ENCODE data around the gene OTUD3.
"Not testable (repeated sequence)": the region's sequence is repeated elsewhere in the genome, so short reads cannot be mapped to it uniquely, and the experiment has no call there.

OTUD3 gene

DNA sequence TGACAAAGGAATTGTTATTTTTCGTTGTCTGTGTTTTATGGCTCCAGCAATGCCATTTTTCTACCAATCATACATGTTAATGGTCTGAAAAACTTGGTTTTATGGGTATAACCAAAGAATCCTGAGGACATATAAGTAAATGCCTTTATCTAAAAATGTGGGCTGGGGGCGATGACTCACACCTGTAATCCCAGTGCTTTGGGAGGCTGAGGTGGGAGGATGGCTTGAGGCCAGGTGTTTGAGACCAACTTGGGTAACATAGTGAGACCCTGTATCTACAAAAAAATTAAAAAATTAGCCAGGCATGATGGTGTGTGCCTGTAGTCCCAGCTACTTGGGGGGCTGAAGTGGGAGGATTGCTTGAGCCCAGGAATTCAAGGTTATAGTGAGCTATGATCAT lies 12.7 kb upstream of the OTUD3 start:
- not testable (repeated sequence) for DNase-seq

DNA sequence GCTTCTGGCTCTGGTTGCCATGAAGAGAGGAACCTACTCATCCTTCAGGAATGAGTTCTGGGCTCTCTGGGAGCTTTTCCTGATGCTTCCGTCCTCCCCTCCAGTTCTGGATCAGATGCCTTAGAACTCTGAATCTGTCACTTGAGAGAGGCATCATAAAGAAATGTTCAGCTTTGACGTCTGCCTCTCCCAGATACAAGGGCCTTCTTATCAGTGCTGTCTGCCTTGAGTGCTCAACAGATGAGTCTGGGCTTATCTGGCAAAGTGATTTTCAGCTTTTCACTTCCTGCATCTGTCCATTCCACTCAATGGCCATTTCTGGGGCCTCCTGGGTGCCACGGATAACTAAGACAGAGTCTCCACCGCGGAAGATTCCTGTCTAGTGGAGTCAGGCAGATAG lies 12.3 kb upstream of the OTUD3 start:
- no peak for DNase-seq

DNA sequence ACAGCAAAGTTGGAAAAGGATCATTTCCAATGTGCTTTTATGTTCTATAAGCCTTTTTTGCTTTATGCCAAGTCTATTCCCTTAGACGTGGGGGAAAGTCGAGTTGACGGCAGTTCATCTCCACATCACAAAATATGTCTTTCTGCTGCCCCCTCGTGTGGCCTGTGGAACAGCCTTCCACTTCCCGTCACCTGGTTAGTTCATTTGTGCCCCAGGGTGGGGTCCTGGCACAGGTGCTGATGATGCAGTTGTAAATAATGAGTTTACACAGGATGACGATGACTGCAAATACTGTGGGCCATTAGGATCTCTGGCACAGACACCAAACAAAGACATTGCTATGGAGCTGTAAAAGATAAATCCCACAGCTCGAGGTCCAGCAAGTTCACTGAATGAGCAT lies 10.0 kb upstream of the OTUD3 start:
- no peak for DNase-seq

DNA sequence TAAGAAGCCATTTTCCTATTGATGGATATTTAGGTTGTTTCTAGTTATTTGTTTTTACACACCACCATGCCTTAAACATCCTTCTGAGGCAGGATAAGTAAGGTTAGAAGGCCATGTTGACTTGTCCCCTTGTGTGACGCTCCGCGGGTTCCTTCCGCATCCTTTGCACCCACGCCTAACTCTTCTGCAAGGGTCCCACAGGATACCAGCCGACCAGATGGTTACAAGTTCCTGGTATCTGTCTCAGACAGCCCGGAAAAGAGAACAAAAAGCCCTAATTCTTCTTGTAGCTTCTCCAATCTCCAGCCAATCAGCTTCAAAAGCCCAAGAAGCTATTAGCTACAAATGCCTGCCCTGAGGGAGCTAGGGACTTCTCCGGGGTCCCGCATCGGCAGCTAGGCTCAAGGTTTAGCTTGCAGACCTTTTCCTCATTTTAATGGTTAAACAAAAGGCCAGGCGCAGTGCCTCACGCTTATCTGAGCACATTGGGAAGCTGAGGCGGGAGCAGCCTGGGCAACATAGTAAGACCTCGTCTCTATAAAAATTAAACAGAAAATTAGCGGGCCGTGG lies 4.9 kb upstream of the OTUD3 start:
- DNase-seq, result no peak

DNA sequence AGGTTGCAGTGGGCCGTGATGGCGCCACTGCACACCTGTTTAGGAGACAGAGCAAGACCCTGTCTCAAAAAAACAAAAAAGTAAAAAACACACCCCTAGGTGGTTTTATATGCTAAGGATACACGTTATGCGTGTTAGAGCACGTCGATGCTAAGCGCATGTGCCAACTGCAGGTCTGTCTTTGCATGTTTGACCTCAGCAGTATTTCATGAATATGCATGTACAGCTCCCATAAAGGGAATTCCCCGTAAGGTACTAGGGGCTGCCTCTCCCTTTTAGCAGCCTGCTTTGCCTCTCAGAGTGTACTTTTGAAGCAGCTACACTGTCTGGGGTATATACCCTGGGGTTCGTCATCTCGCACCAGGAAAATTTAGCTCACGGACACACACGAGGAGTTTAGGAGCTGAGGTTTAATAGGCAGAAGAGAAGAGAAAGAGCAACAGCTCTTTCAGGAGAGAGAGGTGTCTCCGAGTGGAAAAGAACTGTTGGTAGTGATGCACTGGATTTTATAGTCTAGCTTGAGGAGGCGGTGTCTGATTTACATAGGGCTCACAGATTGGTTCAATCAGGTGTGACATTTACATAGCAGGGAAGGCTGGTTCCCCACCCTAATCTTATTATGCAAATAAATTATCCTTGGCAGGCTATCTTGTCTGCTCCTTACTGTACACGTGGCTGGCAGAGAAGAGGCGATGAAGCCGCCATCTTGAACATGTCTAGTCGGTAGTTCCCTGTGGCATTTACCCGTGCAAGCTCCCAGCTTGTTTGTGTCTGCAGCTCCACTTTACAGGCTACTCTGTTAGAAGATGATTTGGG lies 4.2 kb upstream of the OTUD3 start:
- DNase-seq, result no peak

DNA sequence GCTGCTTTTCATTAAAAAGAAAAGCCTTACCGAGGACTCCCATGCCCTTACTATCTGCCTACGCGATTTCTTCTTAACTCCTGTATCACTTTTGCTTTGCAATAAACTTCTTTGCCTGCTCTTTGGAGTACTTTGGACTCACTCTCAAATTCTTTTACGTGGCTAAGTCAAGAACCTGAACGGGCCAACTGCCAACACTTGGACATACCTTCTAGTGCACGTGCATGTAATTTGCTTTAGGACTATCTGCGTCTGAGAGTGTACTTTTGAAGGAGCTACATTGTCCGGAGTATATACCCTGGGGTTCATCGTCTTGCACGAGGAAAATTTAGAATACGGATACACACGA lies 3.6 kb upstream of the OTUD3 start:
- no peak for DNase-seq

DNA sequence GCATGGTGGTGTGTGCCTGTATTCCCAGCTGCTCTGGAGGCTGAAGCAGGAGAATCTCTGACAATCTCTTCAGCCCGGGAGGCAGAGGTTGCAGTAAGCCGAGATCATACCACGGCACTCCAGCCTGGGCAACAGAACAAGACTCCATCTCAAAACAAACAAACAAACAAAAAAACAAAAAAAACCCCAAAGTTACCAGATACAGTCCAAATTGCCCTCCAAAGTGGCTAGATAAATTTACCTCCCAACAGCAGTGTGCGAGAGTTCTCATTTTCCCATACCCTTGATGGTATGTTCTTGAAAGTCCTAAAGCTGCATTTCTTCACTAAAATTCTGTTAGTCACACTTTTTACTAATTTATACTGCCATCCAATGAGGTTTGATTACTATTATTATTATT lies 3.0 kb upstream of the OTUD3 start:
- no peak for DNase-seq

DNA sequence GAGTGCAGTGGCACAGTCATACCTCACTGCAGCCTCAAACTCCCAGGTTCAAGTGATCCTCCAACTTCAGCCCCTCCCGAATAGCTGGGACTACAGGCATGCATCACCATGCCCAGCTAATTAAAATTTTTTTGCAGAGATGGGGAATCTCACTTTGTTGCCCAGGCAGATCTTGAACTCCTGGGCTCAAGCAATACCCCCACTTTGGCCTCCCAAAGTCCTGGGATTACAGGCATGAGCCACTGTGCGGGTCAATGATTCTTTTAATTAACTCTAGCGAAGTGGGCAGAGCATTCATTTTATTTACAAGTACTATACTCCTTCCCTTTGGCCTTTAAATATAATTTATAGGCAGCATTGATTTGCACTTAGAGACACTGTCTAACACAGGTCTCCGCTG lies 2.5 kb upstream of the OTUD3 start:
- no peak for DNase-seq

DNA sequence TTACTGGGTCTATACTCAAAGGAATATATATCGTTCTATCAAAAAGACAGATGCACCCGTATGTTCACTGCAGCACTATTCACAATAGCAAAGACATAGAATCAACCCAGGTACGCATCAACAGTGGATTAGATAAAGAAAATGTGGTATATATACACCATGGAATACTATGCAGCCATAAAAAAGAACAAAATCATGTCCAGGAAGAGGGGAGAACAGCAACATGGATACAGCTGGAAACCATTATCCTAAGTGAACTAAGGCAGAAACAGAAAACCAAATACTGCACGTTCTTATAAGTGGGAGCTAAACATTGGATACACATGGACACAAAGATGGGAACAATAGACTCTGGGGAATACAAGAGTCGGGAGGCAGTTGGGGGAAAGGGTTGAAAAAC lies 1.4 kb upstream of the OTUD3 start:
- not testable (repeated sequence) for DNase-seq

DNA sequence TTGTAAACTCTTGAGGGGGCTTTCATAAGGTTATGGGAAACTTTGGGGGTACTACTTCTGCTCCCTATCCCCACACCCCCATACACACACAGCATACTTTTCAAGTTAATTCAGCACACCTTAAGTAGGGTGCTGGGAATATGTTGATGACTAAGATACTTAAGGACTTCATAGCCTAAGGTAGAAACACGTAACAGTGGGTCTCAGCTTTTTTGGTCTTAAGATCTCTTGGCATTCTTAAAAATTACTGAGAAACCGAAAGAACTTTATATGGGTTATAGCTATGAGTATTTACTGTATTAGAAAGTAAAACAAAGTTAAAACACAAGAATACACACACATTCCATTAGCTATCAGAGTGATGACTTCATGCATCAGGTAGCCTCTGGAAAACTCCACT lies 2.1 kb downstream of the OTUD3 start:
- no peak for DNase-seq

DNA sequence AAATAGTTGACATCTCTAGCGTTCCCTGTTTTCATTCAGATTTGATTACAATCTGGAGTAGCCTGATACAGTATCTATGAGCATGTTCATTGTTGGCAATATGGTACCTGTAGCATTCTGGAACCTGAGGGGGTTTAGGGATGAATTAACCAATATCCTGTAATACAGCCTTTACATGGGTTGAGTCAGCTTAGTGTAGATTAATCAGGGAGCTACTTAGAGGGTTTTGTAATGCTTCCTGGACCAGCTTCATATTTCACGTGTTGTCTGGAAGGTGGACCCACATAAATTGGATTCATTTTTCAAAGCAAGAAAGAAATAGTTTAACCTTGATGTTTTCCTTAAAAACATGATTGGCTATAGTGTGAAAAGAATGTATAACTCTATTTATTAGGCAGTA lies 3.6 kb downstream of the OTUD3 start:
- DNase-seq, result no peak

DNA sequence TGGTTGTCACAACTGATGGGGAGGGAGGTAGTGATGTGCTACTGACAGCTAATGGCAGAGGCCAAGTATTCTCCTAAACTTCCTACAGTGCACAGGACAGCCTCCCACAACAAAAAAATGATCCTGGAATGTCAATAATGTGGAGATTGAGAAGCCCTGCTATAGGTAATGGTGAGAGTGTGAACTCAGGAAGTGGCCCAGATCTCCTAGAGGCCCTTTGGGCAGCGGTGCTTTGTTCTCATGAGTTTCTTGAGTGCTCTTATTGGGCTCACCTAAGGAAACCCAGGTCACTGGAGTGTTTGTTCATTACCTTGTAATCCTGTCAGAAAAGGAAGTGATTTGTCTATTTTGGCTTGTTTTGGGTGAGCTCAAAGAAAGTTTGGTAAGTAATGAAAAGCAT lies 5.9 kb downstream of the OTUD3 start:
- DNase-seq, result no peak

DNA sequence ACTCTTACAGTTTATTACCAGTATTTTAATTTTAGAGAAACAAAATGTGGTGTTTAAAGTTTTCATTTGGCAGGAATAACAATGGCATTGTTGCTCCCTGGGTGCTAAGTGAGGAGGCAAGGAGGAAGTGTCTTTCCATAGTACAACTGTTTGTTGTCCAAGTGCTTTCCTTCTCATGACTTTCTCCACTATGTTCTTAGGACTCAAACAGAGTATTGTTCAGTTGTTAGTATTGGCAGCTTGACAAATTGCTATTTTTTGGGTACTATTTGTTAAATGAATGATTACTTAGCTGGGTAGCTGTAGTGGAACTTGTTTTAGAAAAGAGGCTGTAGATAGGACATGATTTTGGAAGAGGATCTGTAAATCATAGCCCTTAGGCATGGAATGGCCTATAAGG lies 7.5 kb downstream of the OTUD3 start:
- no peak for DNase-seq

DNA sequence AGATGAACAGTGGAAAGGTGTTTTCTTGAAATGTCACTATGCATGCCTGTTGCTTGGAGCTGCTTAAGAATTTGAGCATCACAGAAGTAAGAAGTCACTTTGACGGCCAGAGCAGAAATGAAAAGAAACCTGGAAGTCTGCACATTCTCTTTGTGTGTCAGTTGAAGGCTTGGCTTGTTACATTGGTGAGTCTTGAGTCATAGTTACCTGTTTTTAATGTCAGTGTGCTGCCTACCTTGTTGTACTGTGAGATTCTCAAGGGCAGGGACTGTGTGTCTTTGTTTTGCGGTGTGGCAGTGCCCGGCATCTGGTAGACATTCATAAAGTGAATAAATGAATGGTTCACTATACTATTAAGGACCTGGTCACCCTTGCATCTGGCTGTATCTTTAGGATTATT lies 9.9 kb downstream of the OTUD3 start:
- DNase-seq, result no peak

DNA sequence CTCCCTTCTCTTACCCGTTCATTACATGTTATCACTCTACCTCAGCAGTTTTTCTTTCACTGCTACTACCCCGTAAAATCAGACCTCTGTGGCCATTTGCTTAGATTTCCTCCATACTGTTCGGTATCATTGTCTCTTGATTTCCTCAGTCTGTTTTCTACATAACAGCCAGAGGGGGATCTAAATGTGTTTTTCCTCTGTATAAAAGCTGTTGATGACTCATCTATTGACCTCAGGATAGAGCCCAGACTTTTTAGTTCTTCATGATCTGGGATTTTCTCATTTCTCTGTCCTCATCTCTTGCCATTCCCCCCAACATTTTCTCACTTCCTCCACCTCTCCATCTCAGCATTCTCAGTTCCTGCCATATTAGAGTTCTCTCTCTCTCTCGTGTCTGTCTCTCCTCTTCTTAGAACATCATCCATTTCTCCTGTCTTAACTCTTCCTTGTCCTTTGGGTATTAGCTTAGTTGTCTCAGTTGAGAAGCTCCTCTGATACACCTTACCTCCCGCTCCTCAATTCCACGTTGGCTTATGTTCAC lies 10.5 kb downstream of the OTUD3 start:
- no peak for DNase-seq

DNA sequence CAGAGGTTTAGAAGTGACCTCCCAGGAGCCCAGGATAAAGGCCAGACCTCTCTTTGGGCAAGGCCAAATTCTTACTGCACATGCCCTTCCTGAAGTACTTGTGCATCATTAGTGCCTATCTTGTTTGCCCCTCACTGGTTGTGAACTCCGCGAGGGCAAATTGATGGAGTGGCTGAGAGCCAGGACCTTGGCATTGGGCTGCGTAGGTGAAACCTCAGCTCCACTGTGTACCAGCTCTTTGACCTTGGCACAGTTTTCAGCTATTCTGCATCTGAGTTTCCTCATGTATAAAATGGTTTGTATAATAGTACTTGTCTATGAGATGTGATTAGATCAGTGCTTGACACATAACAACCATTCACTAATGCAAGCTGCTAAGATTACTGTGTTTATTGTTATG lies 11.5 kb downstream of the OTUD3 start:
- DNase-seq, result no peak

DNA sequence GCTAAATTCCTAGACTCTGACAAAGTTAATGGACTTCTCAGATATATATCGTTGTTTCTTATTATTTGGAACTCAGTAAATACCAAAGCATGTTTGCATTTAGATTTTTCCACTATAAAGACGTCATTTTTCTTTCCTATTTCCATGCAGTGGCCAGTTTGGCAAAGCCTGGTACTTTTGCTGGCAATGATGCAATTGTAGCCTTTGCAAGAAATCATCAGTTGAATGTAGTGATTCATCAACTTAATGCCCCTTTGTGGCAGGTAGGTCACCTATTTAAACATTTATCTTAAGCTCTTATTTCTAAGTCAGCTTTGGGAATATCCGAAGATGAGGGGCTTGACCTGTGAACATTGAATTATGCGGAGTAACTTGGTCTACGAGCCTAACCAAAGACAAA lies 12.0 kb downstream of the OTUD3 start:
- DNase-seq, result no peak

DNA sequence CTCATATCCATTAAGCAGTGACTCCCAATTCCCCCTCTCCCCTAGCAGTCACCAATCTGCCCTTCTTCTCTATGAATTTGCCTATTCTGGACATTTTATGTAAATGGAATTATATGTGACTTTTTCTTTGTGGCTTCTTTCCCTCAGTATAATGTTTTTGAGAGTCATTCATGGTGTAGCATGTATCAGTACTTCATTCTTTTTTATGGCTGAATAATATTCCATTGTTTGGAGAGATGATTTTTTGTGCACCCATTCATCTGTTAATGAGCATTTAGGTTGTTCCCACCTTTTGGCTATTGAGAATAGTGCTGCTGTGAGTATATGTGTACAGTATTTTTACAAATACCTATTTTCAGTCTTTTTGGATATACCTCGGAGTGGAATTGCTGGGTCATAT lies 19.5 kb downstream of the OTUD3 start:
- no peak for DNase-seq

DNA sequence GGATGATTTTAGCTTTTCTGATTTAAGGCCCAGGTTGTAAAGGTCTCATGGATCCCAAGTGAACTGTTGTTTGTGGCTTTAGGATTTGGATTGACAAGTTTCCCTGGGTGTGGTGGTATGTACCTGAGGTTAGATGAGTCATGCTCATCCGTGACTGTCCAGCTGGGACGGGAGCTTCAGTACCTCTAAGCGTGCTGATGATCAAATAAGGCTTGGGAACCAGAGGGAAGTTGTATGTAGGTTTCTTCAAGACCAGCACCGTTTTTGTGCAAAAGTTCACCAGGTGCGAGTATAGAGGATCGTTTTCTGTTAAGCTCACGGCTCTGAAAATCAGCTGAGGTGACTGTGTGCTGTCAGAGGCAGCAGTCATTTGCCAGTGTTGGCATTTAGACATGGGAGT lies 21.4 kb downstream of the OTUD3 start:
- no peak for DNase-seq

DNA sequence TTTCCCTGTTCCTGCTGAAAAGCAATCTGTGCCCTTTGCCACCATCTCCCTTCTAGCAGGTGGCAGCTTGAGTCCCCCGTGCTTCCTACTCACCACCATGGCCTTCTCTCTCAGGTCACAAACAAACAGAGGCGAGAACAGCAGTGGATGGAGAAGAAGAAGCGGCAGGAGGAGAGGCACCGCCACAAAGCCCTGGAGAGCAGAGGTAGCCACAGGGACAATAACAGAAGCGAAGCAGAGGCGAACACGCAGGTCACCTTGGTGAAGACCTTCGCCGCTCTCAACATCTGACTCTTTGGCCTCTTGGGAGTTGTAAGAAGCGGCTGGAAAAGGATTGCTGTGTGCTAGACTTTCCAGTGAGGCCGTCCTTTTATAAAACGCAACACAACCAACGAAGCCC lies 25.3 kb downstream of the OTUD3 start:
- DNase-seq, result no peak

DNA sequence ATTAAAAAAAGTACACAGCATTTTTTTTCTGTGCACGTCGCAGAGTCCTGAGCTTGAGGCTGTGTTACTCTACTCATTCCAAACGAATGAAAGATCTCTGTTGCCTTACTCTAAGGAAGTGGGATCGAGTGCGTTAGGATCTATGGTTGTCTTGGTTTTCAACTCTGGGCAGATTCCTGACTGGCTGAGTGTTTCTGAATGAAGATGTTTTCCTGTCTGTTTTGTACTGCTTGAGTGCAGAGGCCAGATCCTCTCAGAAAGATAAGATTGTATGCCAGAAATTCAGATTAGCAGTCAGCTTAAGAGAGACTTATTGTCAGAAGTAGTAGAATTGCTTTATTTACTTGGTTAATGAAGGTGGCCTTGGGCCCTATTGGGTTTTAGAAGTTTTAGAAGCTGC lies 27.2 kb downstream of the OTUD3 start:
- no peak for DNase-seq

DNA sequence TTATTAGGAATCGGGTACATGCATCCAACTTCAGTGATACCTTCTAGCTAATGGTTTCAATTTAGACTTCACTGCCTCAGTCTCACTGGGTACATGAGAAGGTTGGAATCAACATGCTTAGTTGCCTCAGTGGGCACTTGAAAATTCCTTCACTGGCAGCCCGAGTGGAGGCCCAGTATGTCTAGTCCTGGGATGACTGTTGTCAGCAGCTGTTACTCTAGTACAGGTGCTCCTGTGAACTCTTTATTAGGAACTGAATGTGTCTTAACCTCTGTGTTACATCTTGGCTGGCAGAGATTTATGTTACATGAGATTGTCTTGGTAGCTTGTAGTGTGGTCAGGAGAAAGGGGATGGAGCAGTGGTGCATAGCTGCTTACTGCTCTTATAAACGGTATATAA lies 27.8 kb downstream of the OTUD3 start:
- no peak for DNase-seq

DNA sequence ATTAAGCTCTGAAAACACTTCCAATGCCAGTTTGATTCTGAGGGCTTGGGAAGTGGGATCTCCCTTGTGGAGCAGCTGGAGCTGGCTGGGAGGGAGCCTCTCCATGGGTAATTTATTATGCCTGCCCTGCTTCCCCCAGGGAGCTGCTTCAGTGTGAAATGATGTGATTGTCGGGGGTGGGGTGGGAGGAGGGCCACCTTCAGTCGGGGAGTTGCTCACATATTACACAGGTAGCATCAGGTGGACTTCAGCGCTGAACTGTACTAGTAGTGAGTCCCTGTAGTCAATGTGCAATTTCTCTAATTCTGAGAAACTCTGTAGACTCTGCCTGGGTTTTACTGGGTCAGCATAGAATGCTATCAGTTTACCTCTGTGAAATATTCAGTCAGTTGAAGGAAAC lies 28.5 kb downstream of the OTUD3 start:
- no peak for DNase-seq

DNA sequence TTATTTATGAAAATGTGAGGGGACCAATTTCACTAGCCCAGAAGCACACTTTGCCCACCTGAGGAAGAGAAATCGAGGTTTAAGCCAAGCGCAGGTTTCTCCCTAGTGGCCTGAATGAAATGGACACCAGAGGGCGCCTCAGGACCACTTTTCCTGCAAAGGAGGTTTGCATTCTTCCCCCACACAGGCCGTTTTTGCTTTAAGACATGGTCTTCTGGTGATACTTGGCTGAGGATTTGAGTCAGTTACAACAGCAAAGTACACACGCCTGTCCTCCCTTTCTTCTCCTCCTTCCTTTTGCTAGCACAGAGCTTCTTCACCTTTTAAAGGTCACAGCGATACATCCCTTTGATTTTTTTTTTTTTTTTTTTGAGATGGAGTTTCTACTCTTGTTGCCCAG lies 35.9 kb downstream of the OTUD3 start:
- peak; percentile 60 for DNase-seq

DNA sequence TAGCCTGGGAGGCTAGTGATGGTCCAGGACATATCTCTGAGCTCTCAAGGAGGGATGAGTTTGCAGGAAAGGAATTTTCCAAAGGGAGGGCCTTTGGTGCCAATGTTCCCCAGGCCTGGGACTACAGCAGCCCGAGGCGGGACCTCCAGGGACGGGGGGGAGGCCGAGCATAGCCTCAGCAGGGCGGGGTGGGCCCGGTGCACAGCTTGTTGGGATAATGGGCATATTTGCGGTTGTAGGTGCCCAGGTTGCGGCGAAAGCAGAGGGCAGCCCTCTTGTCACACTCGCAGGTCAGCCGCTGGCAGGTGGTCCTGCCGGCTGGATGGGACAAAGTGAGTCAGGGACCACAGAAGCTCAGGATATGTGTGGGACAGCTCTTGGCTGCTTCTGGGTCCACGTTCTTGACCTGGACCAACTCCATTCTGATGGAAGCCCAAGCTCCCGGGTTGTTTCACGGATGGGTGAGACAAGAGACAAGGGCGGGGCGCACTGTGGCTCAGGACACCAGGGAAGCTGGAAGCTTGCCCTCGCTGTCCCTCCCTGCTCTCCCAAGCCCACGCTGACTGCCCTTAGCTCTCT lies 38.0 kb downstream of the OTUD3 start:
- no peak for DNase-seq
